GM18526 (cell line): ENCODE results near the gene PECR.
A peak's percentile ranks its signal among the peaks of the same experiment; 100 is the strongest.

Experiments used
- POLR2A ChIP-seq: IDR thresholded peaks from 3 replicates; pipeline ENCODE4 v1.6.1; 2011; ENCODE audit not compliant: insufficient read length; ENCODE audit errors: extremely low read depth

The PECR gene

GRCh38 chr2:216108967-216109921 is 27.6 kb upstream of the PECR start, which contains the start of gene XRCC5:
TSS of gene XRCC5 (plus strand) at chr2:216109348. CDS start at chr2:216109437, 89 bp downstream.
- peak; percentile 74 for TF ChIP-seq POLR2A

DNA sequence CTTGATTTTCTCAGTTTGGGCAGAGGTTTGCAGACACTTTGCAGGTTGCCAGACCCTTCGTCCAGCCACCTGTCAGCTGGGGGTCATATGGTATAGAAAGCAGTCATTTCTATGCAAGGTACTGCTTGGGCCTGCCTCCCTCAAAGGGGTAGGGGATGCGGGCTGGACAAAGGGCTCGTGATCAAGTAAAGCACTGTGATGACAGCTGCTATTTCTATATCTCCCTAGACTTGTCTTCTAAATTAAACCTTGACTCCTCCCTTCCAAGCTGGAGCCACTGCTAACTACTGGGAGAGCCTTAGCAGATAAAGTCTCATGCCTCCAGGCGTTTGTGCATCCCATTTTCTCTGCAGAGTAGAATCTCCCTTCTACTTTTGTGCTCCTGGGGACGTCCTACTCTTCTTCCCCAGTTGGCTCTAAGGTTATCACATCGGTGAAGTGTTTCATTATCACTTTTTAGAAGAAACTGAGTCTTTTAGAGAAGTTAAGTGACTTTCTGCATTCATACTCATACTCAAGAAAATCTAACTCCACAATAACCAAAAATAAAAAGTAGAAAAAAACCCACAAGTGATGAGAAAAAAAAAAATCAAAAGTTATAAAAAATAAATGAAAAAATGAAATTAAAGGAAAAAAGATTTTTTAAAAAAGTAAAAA is 26.8 kb upstream of the PECR start:
- TF ChIP-seq POLR2A = no peak

DNA sequence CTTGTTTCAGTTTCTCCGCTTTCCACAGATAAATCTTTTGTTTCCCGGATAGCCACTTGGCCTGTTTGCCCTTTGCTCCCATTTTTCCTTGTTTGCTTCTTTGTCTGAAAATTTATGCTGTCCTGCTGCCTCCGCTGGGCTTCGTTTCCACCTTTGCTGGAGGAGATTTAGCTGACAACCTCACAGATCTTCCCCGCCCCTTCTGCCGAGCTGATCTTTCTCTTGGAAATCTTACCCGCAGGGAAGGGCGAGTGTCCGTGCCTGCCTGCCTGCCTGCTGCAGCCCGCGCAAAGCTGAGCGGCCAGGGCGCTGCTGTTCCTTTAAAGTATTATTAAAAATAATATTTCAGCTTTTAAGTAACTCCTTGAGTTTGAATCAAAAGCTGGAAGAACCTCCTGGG is 26.2 kb upstream of the PECR start:
- no peak for TF ChIP-seq POLR2A

- no peak for TF ChIP-seq POLR2A
Measured at GRCh38 chr2:216107320-216107719, 25.7 kb upstream of the PECR start.

- TF ChIP-seq POLR2A = no peak
Measured at GRCh38 chr2:216104691-216105090, 23.1 kb upstream of the PECR start.

- TF ChIP-seq POLR2A = no peak
Measured at GRCh38 chr2:216103213-216103612, 21.6 kb upstream of the PECR start.

GRCh38 chr2:216101109-216101508 is 19.5 kb upstream of the PECR start:
- no peak for TF ChIP-seq POLR2A

DNA sequence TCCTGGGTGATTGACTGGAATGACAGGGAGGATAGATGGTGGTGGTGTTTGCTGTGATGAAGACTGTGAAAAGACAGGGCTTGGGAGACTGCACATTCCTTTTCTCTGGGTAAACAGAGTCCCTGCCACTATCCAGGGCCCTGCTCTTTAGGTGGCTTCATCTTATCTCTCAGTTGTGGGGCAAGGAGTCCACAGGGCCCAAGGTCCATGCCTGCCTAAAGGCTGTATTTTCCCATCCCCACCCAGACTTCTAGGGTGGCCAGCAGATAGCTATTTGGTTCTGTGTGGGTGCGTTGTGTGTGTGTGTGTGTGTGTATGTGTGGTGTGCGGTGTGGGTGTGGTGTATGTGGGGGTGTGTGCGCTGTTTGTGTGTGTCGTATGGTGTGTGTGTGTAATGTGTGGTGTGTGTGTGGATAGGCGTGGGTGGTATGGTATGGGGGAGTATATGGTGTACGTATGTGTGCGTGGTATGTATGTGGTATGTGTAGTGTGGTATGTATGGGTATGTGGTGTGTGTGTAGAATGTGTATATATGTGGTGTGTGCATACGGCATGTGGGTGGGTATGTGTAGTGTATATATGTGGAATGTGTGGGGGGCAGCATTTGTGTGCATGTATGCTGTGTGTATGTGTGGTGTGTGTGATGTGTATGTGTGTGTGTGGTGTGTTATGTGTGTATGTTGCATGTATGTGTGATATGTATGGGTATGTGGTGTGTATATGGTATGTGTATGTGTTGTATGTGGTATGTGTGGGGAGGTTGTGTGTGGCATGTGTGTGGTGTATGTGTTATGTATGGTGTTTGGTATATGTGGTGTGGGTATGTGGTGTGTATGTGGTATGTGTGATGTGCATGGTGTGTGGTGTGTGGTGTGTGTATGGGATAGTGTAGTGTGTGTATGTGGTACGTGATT is 17.1 kb upstream of the PECR start:
- no peak for TF ChIP-seq POLR2A

- TF ChIP-seq POLR2A = no peak
Measured at GRCh38 chr2:216094701-216095100, 13.1 kb upstream of the PECR start.

- TF ChIP-seq POLR2A = no peak
Measured at GRCh38 chr2:216092646-216093045, 11.0 kb upstream of the PECR start.

- TF ChIP-seq POLR2A = no peak
Measured at GRCh38 chr2:216090369-216090786, 8.8 kb upstream of the PECR start.

GRCh38 chr2:216086207-216086893 is 4.7 kb upstream of the PECR start:
- TF ChIP-seq POLR2A = no peak

GRCh38 chr2:216084547-216084946 is 2.9 kb upstream of the PECR start:
- TF ChIP-seq POLR2A = no peak

DNA sequence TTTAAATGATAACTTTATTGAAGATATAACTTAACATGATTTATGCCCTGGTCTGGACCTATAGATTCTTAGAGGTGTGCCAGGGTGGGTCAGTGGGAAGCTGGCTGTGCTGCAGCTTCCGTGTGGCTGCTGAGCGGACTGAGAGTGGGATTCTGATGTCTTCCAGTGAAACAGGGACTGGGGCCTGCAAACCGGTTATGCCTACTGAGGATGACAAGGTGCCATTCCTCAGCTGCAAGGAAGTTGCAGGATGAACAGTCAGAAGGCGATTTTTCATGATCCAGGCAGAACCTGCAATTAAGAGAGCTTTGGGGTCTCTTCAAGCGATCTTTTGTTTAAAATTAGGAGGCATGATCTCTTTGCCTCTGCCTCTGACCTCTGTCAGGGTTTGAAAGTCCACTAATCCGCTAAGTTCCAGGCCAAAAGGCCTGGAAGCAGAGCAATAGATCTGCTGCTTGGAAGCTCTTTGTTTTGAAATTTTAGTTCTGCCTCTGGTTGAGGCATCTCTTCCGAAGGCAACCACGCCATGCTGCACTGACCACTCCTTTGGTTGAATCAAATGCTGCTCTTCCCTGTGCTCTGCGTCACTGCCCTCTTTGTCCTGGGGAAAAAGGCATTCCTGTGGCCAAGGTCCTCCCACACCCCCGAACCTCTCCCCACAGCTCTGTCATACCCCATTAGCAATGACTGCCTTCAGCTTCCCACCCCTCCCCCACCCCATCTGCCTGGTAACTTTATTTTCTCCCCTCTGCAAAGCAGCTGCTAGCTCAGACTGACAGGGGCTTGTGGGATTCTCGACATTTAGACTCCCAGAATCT is 2.1 kb upstream of the PECR start:
- TF ChIP-seq POLR2A = no peak
